Measurements from ENCODE around the gene IL23R. TPM values are rescaled to one million over a fixed set of nuclear protein-coding genes. Genes with fewer than 3 reads are reported as not detected.

IL23R gene
- total and polyA plus RNA-seq, 2 donors (not counting 3 experiments of a cell fraction or from before 2014, with no cell fraction given): not detected

DNA sequence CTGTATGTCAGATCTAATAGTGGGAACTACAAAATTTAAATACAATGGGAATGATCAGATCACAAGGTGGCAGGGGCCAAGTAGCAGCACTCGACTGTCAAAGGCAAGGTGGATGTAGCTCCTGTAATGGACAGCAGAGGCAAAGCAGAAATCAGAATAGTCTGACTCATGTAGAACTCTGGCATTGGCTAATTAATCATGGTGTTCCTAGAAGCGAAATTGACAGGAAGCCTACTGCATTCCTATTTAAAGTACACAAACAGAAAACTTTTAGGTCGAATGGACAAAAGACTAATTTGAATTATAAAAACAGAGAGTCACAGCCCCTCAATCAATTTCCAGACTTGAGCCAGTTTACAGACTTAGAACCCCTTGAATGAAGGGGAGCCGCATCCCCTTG lies 124.0 kb downstream of the IL23R start:
- DNase-seq (ENCODE audit: low read depth, low spot score) (no peak), FAIRE-seq (peak; percentile 37)
- Histone ChIP-seq H3K4me1 (ENCODE audit: control insufficient read depth, extremely low read depth, insufficient read depth, low read length) (peaks cover 11% of the 10 kb centered on the region), H3K27ac (ENCODE audit: insufficient read depth, low read depth, low read length) (no peak overlapping the region), H3K36me3 (ENCODE audit: control insufficient read depth in 2 of 2, extremely low read depth in 1 of 2, insufficient read depth in 2 of 2, low read length in 2 of 2) (no peaks in the 10 kb centered on the region), H2AFZ (ENCODE audit: low read depth, low read length) (no peak overlapping the region), H3K27me3 (ENCODE audit: control insufficient read depth in 2 of 2, insufficient read depth in 2 of 2, low read length in 2 of 2) (no peaks in the 10 kb centered on the region), H3K9me1 (replicated peaks; ENCODE audit: control insufficient read depth, extremely low read depth, insufficient read depth, low read length) (no peaks in the 10 kb centered on the region), H3K79me2 (ENCODE audit: control insufficient read depth, insufficient read depth, low read length) (no peaks in the 10 kb centered on the region), H3K4me2 (ENCODE audit: insufficient read depth, low read length) (no peak overlapping the region), H3K4me3 (replicated peaks in 1 of 3; ENCODE audit: insufficient read depth in 1 of 3, low read depth in 1 of 3, low read length in 3 of 3) (no peak overlapping the region), H3K9me3 (replicated peaks; ENCODE audit: control insufficient read depth, insufficient read depth, low read length) (no peaks in the 10 kb centered on the region), H3K9ac (replicated peaks; ENCODE audit: extremely low read depth, insufficient read depth, low read length) (no peak overlapping the region), H4K20me1 (replicated peaks; ENCODE audit: control insufficient read depth, extremely low read depth, insufficient read depth, low read length) (no peaks in the 10 kb centered on the region)
- dilution Hi-C loops (cut with MboI; ENCODE audit: extremely low pct_ligation_motif_present, low sequenced_read_pairs) (no loop called here), intact Hi-C loops (cut with micrococcal nuclease) (no loop called here)
- BruUV-seq (replicated peaks): no TSS peak
- CTCF ChIA-PET: no interaction called here
- POLR2A ChIA-PET: no interaction called here
- no peak for TF ChIP-seq MAX (IDR thresholded peaks at IDR 0.05; ENCODE audit: insufficient read depth, insufficient read length)
- TF ChIP-seq POLR2AphosphoS5 (IDR thresholded peaks at IDR 0.05; ENCODE audit: insufficient read depth, low read depth, low read length): no peak
- TF ChIP-seq POLR2A (IDR thresholded peaks at IDR 0.05; ENCODE audit: low read depth, low read length): no peak

- Histone ChIP-seq H3K9me1 (replicated peaks; ENCODE audit: control insufficient read depth, extremely low read depth, insufficient read depth, low read length) (no peaks in the 10 kb centered on the region), H2AFZ (ENCODE audit: low read depth, low read length) (no peak overlapping the region), H3K27ac (ENCODE audit: insufficient read depth, low read depth, low read length) (no peak overlapping the region), H3K4me3 (replicated peaks in 1 of 3; ENCODE audit: insufficient read depth in 1 of 3, low read depth in 1 of 3, low read length in 3 of 3) (no peak overlapping the region), H3K9me3 (replicated peaks; ENCODE audit: control insufficient read depth, insufficient read depth, low read length) (no peaks in the 10 kb centered on the region), H3K27me3 (ENCODE audit: control insufficient read depth in 2 of 2, insufficient read depth in 2 of 2, low read length in 2 of 2) (no peaks in the 10 kb centered on the region), H4K20me1 (replicated peaks; ENCODE audit: control insufficient read depth, extremely low read depth, insufficient read depth, low read length) (no peaks in the 10 kb centered on the region), H3K79me2 (ENCODE audit: control insufficient read depth, insufficient read depth, low read length) (no peaks in the 10 kb centered on the region), H3K4me2 (ENCODE audit: insufficient read depth, low read length) (no peak overlapping the region), H3K4me1 (ENCODE audit: control insufficient read depth, extremely low read depth, insufficient read depth, low read length) (peaks cover 2% of the 10 kb centered on the region), H3K9ac (replicated peaks; ENCODE audit: extremely low read depth, insufficient read depth, low read length) (no peak overlapping the region), H3K36me3 (ENCODE audit: control insufficient read depth in 2 of 2, extremely low read depth in 1 of 2, insufficient read depth in 2 of 2, low read length in 2 of 2) (no peaks in the 10 kb centered on the region)
- CTCF ChIA-PET: interaction anchor here (0.7 kb wide), 1 partner anchor 245 kb away, joined by 3 read pairs; no protein-coding TSS in a partner anchor
- no peak for FAIRE-seq
- intact Hi-C loops (cut with micrococcal nuclease) (no loop called here), dilution Hi-C loops (cut with MboI; ENCODE audit: extremely low pct_ligation_motif_present, low sequenced_read_pairs) (no loop called here)
- BruUV-seq (replicated peaks): no TSS peak
- POLR2A ChIA-PET: interaction anchor here (0.6 kb wide), 1 partner anchor 223 kb away, joined by 3 read pairs; no protein-coding TSS in a partner anchor
- TF ChIP-seq MAX (IDR thresholded peaks at IDR 0.05; ENCODE audit: insufficient read depth, insufficient read length) (no peak), FOS (IDR thresholded peaks at IDR 0.05; ENCODE audit: borderline replicate concordance, insufficient read depth, low read length) (no peak), EZH2 (IDR thresholded peaks at IDR 0.05; ENCODE audit: borderline replicate concordance, low read depth, low read length, severe bottlenecking) (no peak), JUN (IDR thresholded peaks at IDR 0.05; ENCODE audit: borderline replicate concordance, insufficient read depth, insufficient read length, low read depth) (no peak), GATA2 (IDR thresholded peaks at IDR 0.05; ENCODE audit: insufficient read depth, insufficient read length, low read depth, low read length) (no peak), POLR2AphosphoS5 (IDR thresholded peaks at IDR 0.05; ENCODE audit: insufficient read depth, low read depth, low read length) (no peak), POLR2A (IDR thresholded peaks at IDR 0.05; ENCODE audit: low read depth, low read length) (no peak), MYC (IDR thresholded peaks at IDR 0.05; ENCODE audit: low read depth, low read length) (no peak), CTCF (IDR thresholded peaks at IDR 0.05; ENCODE audit: extremely low read depth in 1 of 2, insufficient read depth in 1 of 2, low read depth in 1 of 2, low read length in 2 of 2) (no peak)
- DNase-seq (ENCODE audit: low read depth, low spot score): no peak
These were observed 128.8 kb downstream of the IL23R start for GRCh38 chr1:67294836-67295617.
